ENCODE data around the gene ERGIC3. TPM values are rescaled to one million over a fixed set of nuclear protein-coding genes. Genes with fewer than 3 reads are reported as not detected.

Gene ERGIC3
- total and polyA plus RNA-seq, 2 of the 13 experiments (the other 11 are each of a cell fraction or from before 2014, with no cell fraction given) = 407 to 670 TPM

DNA sequence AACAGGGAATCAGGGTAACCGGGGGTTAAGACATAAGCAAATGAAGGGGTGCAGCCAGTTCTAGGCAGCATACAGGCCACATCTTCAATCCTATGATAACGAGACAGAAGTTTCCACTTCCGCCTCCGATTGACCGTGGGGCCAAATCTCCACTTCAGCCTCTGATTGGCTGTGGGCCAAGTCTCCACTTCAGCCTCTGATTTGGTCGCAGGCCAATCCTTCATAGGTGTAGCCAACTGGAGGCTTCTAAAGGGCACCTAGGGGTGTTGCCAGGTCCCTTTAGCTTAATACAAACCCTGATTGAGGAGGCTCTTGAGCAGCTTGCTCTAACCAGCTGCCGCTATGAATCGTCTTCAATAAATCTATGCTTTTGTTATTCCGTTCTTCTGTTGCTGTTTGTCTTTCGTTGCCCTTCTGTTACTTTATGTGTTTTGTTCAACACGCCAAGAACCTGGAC, 2.1 kb upstream of the ERGIC3 start (continued):
- TF ChIP-seq, protein P1, sequence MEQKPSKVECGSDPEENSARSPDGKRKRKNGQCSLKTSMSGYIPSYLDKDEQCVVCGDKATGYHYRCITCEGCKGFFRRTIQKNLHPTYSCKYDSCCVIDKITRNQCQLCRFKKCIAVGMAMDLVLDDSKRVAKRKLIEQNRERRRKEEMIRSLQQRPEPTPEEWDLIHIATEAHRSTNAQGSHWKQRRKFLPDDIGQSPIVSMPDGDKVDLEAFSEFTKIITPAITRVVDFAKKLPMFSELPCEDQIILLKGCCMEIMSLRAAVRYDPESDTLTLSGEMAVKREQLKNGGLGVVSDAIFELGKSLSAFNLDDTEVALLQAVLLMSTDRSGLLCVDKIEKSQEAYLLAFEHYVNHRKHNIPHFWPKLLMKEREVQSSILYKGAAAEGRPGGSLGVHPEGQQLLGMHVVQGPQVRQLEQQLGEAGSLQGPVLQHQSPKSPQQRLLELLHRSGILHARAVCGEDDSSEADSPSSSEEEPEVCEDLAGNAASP (CRISPR knock-in tag; IDR thresholded peaks at IDR 0.05; ENCODE audit: borderline replicate concordance) = peak; percentile 30; the same call in 1 of the 2 replicates
- TF ChIP-seq ZNF20 (CRISPR knock-in tag; IDR thresholded peaks at IDR 0.05) (no peak), ZNF607 (CRISPR knock-in tag; IDR thresholded peaks at IDR 0.05; ENCODE audit: borderline replicate concordance) (no peak), ZNF253 (CRISPR knock-in tag; IDR thresholded peaks at IDR 0.05; ENCODE audit: borderline replicate concordance) (no peak), ZNF382 (CRISPR knock-in tag; IDR thresholded peaks at IDR 0.05; ENCODE audit: borderline replicate concordance) (no peak), TIGD3 (CRISPR knock-in tag; IDR thresholded peaks at IDR 0.05; ENCODE audit: borderline replicate concordance) (no peak), ZNF354B (CRISPR knock-in tag; IDR thresholded peaks at IDR 0.05) (no peak), ERF (CRISPR knock-in tag; IDR thresholded peaks at IDR 0.05) (peak; percentile 64; the same call in 1 of the 2 replicates), DNMT1 (CRISPR knock-in tag; IDR thresholded peaks at IDR 0.05) (no peak), ZNF280B (CRISPR knock-in tag; IDR thresholded peaks at IDR 0.05; ENCODE audit: borderline replicate concordance) (no peak), TOPORS (CRISPR knock-in tag; IDR thresholded peaks at IDR 0.05) (no peak), ZNF407 (CRISPR knock-in tag; IDR thresholded peaks at IDR 0.05; ENCODE audit: not compliant biosample characterization) (no peak), CENPX (CRISPR knock-in tag; IDR thresholded peaks at IDR 0.05) (no peak)
